ENCODE results near the gene RTKN. TPM values are rescaled to one million over a fixed set of nuclear protein-coding genes. Genes with fewer than 3 reads are reported as not detected.

RTKN gene
- total RNA-seq, 4 donors from 2014 or later = 2.2 to 17.6 (median 5.9) TPM

DNA sequence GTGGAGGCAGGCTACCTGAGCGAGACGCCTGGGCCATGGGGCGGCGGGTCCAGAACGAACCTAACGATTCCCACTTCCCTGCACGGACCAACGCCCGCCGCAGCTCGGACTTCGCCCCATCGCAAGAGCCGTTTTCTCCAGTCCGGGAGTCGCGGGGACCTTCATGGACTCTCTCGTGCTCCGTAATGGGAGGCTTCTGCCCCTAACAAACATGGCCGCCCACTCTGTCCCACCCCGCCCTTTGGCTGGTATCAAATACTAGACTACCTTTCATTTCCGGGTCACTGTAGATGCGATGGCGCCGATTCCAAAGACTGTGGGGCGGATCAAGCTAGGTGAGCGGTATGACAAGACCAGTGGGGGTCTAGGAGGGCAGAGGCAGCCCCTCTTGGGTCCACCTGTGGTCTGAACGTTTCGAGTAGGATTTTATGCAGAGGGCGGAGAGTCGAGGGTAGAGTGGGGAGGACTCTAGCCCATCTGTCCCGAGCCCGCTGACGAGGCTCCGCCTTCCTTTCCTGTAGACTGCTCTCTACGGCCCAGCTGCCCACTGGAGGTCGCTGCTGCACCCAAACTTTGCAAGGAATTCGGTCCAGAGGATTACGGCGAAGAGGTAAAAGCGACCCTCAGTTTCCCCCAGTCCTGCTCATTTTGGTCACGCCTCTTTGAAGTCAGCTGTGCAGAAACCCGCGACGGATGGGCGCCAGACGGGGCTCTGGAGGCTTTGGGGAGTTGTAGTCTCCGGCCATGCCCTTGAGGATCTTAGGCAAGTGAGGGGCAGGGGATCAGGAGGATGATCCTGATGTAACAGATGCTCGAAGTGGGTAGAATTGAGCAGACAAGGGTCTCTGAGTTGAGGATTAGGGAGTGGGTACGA is 41.3 kb upstream of the RTKN start, which contains the start of the genes CCDC142 and TTC31:
CCDC142 (minus strand) TSS at position 198 of the 874 bp plus-strand sequence; CDS start at position 37, 161 bp downstream.
TTC31 (plus strand) TSS at position 281 of the 874 bp plus-strand sequence; CDS start at position 296, 15 bp downstream.
- intact Hi-C loops (cut with DNase I; ENCODE audit: low total_unique reads) = loop anchor here (1.0 to 2.0 kb wide), 7 partner anchors 10 to 746 kb away; partner anchors contain the start of genes AUP1, HTRA2, INO80B and PCGF1
- in situ Hi-C loops (cut with MboI; ENCODE audit: low sequenced_read_pairs in 4 of 4) = loop anchor here in 2 of 4 donors (5.0 to 10.0 kb wide), 2 partner anchors 49 to 102 kb away; no protein-coding TSS in a partner anchor

DNA sequence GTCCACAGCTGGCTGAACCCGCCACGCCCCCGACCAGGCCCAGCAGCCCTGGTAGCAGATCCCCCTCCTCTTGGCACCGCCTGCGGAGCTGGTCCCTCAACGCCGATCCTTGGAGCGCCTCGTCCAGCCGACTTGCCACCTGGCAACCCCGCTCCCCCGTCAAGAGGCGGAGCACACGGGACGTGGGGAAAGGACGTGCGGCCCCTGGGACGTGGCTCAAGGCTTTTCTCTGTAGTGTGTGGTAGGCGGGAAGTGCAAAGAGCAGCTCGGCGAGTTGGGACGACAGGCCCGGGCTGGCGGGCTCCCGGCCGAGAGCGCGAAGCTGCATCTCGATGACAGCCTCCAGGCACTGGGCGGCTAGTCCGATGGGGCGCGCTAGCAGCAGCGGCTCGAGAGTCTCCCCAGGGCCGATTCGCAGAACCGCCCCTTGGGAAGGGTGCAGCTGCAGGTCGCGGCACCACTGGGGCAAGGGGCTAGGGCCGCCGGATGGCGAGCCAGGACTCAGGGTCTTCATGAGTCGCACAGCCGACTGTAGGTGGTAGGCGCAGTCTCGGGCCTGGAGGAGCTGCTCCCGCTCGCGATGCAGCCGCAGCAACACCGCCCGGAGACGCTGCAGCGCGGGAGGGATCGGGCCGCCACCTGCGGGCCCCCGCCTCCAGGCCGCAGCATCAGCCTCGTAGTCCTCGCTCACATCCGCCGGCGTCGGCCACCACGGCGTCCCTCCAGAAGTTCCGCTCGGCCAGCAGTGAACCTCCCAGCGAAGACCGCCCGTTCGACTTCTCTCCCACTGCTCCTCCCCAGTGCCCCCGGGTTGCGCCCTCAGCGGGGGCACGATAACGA is 40.4 kb upstream of the RTKN start:
- H3K27ac ChIP-seq = peak overlapping the region; percentile 83 to 94 (median 88)
- intact Hi-C loops (cut with DNase I; ENCODE audit: low total_unique reads) = loop anchor here (1.0 to 2.0 kb wide), 3 partner anchors 9 to 745 kb away; partner anchors contain the start of genes AUP1, HTRA2 and TPRKB
- no peak for TF ChIP-seq POLR2A (IDR thresholded peaks at IDR 0.05)
- TF ChIP-seq, protein P1, sequence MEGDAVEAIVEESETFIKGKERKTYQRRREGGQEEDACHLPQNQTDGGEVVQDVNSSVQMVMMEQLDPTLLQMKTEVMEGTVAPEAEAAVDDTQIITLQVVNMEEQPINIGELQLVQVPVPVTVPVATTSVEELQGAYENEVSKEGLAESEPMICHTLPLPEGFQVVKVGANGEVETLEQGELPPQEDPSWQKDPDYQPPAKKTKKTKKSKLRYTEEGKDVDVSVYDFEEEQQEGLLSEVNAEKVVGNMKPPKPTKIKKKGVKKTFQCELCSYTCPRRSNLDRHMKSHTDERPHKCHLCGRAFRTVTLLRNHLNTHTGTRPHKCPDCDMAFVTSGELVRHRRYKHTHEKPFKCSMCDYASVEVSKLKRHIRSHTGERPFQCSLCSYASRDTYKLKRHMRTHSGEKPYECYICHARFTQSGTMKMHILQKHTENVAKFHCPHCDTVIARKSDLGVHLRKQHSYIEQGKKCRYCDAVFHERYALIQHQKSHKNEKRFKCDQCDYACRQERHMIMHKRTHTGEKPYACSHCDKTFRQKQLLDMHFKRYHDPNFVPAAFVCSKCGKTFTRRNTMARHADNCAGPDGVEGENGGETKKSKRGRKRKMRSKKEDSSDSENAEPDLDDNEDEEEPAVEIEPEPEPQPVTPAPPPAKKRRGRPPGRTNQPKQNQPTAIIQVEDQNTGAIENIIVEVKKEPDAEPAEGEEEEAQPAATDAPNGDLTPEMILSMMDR (IDR thresholded peaks at IDR 0.05 in 4 of 5, conservative IDR thresholded peaks at IDR 0.05 in 1 of 5) = no peak
- no peak for DNase-seq
- H3K36me3 ChIP-seq = peaks cover 0 to 40% of the 10 kb centered on the region in 2 donors
- peak overlapping the region; percentile 82 to 97 (median 87) for H3K4me3 ChIP-seq
- ATAC-seq = peak; percentile 44 to 45
- in situ Hi-C loops (cut with MboI; ENCODE audit: low sequenced_read_pairs in 4 of 4) = loop anchor here in 2 of 4 donors (5.0 to 10.0 kb wide), 2 partner anchors 50 to 103 kb away; no protein-coding TSS in a partner anchor
- H3K9me3 ChIP-seq = no peaks in the 10 kb centered on the region
- peaks cover 24 to 25% of the 10 kb centered on the region in 2 donors for H3K4me1 ChIP-seq
- no peaks in the 10 kb centered on the region for H3K27me3 ChIP-seq

More for the DNA sequence above, 41.3 kb upstream of the RTKN start, which contains the start of the genes CCDC142 and TTC31:
- DNase-seq = peak; percentile 96 to 97
- Histone ChIP-seq H3K36me3 (peaks cover 0 to 33% of the 10 kb centered on the region in 2 donors), H3K27me3 (no peaks in the 10 kb centered on the region), H3K4me1 (peaks cover 24 to 25% of the 10 kb centered on the region in 2 donors), H3K27ac (peak within 1 kb of the TSS; percentile 83 to 94 (median 88)), H3K9me3 (no peaks in the 10 kb centered on the region), H3K4me3 (peak within 1 kb of the TSS; percentile 82 to 97 (median 87))
- ATAC-seq = peak; percentile 99 to 100
- peak; percentile 25 to 45 for TF ChIP-seq POLR2A (IDR thresholded peaks at IDR 0.05)
- TF ChIP-seq, protein P1 (IDR thresholded peaks at IDR 0.05 in 4 of 5, conservative IDR thresholded peaks at IDR 0.05 in 1 of 5) = peak; percentile 74 to 90 (median 85)

- ATAC-seq (no peak), DNase-seq (no peak)
- TF ChIP-seq, protein P1 (IDR thresholded peaks at IDR 0.05 in 4 of 5, conservative IDR thresholded peaks at IDR 0.05 in 1 of 5) = no peak
- TF ChIP-seq POLR2A (IDR thresholded peaks at IDR 0.05) = no peak
- in situ Hi-C loops (cut with MboI; ENCODE audit: low sequenced_read_pairs in 4 of 4) = loop anchor here in 2 of 4 donors (5.0 to 10.0 kb wide), 2 partner anchors 51 to 103 kb away; no protein-coding TSS in a partner anchor
- intact Hi-C loops (cut with DNase I; ENCODE audit: low total_unique reads) = no loop called here
- Histone ChIP-seq H3K27me3 (no peaks in the 10 kb centered on the region), H3K27ac (peak overlapping the region; percentile 83 to 94 (median 88)), H3K4me1 (peaks cover 24 to 25% of the 10 kb centered on the region in 2 donors), H3K9me3 (no peaks in the 10 kb centered on the region), H3K4me3 (peak overlapping the region; percentile 82 to 97 (median 87)), H3K36me3 (peaks cover 0 to 40% of the 10 kb centered on the region in 2 donors)
Observed at GRCh38 chr2:74481431-74481830, 39.7 kb upstream of the RTKN start.

DNA sequence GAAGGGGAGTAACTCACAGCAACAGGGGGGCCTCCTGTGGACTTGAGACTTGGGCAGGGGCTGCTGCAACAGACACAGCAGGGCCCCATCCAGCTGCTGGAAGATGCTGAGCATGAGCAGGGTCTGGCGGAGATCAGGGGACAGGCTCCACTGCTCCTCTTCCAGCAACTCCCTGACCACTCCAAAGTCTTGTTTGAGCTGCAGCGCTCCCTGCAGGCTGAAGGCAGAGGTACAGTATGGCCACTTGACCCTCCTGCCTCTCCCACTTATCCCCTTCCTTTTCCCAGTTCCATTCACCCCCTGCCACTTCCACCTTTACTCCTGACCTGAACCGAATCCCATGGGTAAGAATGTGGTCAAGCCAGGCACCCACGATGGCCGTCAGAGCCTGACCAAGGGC is 33.2 kb upstream of the RTKN start:
- H3K27me3 ChIP-seq = no peaks in the 10 kb centered on the region
- TF ChIP-seq, protein P1 (IDR thresholded peaks at IDR 0.05 in 4 of 5, conservative IDR thresholded peaks at IDR 0.05 in 1 of 5) = no peak
- H3K4me3 ChIP-seq = no peak overlapping the region
- intact Hi-C loops (cut with DNase I; ENCODE audit: low total_unique reads) = no loop called here
- H3K27ac ChIP-seq = no peak overlapping the region
- in situ Hi-C loops (cut with MboI; ENCODE audit: low sequenced_read_pairs in 4 of 4) = loop anchor here in 1 of 4 donors (25.0 kb wide), 1 partner anchor 362 kb away; the partner anchor contains the start of gene HK2
- no peak for ATAC-seq
- H3K36me3 ChIP-seq = peaks cover 0 to 36% of the 10 kb centered on the region in 2 donors
- H3K4me1 ChIP-seq = peaks cover 20 to 25% of the 10 kb centered on the region in 2 donors
- DNase-seq = no peak
- H3K9me3 ChIP-seq = no peaks in the 10 kb centered on the region
